Kidney capillary endothelial cell (primary cell): ENCODE data around the gene GOSR1.
"Not testable (repeated sequence)": the region's sequence is repeated elsewhere in the genome, so short reads cannot be mapped to it uniquely, and the experiment has no call there.

Source experiments
- DNase-seq: peaks from one replicate; pipeline ENCODE4 v3.0.0-alpha.2; 2018; ENCODE audit warnings: low spot score

Gene GOSR1

DNA sequence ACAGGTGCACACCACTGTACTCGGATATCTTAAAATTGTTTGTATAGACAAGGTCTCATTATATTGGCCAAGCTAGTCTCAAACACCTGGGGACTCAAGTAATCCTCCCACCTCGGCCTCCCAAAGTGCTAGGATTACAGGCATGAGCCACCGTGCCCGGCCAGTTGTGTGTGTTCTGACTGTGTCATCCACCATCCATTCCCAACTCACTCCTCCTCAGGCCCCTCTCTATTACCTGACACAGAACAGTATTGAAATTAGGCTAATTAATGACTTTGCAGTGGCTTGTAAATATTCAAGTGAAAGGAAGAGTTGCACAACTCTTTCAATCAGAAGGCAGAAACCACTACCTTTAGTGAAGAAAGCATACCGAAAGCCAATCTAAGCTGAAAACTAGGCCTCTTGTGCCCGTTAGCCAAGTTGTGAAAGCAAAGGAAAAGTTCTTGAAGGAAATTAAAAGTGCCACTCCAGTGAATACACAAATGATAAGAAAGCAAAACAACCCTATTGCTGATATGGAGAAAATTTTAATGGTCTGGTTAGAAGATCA, 28.7 kb downstream of the GOSR1 start:
- no peak for DNase-seq

DNA sequence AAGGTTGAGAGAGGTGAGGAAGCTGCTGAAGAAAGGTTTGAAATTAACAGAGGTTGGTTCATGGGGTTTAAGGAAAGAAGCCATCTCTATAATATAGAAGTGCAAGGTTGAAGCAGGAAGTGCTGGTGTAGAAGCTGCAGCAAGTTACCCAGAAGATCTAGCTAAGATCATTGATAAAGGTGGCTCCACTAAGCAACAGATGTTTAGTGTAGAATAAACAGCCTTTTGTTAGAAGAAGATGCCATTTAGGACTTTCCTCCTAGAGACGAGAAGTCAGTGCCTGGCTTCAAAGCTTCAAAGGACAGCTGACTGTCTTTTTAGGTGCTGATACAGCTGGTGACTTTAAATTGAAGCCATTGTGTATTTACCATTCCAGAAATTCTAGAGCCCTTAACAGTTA, 29.3 kb downstream of the GOSR1 start:
- no peak for DNase-seq

DNA sequence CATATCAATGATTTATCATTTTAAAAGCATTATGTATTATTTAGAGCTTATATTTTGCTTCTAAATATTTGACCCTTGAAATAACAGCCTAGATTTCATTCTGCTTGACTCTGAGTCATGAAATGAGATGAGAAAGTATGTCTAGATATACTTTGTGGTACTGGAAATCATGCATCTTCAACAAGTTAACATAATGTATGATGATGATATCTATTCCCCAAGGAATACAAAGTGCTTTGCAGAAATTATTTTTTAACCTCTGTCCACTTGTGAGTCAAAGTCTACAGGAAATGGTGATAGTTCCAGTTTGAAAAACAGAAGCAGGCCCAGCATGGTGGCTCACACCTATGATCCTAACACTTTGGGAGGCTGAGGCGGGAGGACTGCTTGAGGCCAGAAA, 36.1 kb downstream of the GOSR1 start:
- peak; percentile 6 for DNase-seq

DNA sequence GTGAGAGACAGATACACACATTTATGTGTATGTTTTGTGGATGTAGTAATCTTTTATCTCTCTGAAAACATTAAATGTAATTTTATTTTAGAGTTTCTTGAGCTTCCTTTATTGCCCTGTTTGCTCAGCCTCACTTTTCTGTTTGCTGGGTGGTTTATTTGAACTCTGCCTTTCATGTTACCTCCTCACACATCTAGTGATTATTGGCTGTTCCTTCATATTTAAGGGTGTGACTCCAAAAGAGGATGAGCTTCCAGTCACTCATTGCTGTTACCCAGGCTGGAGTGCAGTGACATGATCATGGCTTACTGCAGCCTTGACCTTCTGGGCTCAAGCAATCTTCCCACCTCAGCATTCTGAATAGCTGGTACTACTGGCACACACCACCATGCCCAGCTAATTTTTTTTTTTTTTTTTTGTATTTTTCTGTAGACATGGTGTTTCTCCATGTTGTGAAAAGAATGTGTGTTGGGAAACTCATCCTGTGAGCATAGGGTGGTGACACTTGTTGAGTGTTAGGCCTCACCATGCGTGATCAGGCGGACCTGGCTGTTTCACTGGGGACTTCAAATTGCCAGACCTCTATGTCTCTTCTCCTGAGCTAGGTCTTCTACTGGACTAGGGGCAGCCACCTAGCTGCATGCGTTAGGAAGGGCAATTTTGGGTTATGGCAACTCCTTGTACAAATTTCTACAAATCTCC, 37.8 kb downstream of the GOSR1 start:
- no peak for DNase-seq

DNA sequence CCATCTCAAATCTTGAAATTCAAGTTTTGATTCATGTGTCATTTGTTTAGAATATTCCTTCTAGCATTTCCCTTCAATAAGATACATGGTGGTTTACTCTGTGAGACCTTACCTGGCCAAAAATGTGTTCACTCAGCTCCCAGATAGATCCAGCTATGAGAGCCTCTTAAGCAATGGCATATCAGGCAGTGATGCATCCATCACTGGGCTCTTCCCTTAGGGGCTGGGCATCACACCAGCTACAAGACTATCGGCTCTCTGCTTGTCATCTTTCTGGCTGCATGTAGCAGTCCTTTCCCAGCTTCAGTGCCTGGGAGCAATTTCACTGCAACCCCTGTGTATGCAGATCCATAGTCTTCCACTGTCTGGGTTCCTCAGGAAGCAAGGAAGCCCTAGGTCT, 40.6 kb downstream of the GOSR1 start:
- no peak for DNase-seq

DNA sequence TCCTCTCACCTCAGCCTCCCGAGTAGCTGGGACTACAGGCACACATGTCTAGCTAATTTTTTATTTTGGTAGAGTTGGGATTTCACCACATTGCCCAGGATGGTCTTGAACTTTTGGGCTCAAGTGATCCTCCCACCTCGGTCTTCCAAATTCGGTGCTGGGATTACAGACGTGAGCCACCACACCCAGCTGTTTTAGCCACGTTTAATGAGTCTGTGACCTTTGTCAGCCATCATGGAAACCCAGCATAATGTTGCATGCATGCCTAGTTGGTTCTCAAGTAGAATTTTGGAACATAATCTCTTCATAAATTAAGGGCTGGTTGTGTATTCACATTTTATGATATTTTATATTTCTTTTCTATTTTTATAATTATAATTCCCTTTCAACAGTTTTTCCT, 42.0 kb downstream of the GOSR1 start:
- DNase-seq, result no peak

DNA sequence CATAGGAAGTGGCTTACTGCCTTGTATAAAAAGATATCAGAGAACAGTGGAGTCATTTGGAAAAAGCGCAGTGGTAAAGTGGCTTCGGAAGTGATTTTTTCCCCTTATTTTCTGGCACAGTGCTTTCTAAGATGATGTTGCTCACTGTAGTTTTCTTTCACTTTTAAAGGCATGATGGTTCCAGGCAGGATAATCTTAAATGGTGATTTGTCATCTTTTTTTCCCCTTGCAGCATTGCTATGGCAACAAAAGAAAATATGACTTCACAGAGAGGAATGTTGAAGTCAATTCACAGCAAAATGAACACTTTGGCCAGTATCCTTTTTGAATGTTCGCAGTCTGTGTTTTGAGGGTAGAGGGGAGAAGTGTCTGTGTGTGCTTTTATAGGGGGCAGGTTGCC, 42.5 kb downstream of the GOSR1 start:
- peak; percentile 55 for DNase-seq

DNA sequence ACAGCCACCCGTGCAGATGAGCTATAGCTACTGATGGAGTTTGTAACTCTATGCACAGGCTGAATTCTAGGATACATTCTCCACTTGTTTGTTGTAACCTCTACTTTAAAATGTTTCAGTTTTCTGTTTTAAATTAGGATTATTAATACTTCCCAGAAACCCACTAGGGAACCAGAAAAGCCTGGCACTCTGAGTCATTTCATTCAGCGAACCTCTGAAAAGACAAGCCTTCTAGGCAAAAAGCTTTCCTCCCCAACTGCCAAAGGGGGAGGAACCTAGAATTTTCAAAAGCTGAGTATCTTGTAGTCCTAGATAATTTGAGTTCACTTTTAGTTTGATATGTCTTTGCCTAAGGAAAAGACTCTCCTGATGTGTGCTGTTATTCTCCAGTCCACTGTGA, 43.2 kb downstream of the GOSR1 start:
- DNase-seq, result no peak

DNA sequence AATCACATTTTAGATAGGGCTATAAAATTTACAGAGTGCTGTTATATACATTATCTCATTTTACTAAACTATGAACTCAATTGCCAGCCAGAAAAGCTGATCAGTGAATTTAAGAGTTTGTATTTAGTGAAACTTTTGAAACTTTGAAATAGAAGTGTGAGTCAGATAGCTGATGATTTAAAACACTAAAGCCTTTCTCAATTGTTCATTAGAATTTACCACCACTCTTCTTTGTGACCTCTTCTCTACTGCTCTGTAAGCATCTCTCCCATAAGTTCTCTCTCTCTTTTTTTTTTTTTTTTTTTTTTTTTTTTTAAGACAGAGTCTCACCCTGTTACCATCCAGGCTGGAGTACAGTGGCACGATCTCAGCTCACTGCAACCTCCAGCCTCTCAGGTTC, 43.7 kb downstream of the GOSR1 start:
- no peak for DNase-seq

DNA sequence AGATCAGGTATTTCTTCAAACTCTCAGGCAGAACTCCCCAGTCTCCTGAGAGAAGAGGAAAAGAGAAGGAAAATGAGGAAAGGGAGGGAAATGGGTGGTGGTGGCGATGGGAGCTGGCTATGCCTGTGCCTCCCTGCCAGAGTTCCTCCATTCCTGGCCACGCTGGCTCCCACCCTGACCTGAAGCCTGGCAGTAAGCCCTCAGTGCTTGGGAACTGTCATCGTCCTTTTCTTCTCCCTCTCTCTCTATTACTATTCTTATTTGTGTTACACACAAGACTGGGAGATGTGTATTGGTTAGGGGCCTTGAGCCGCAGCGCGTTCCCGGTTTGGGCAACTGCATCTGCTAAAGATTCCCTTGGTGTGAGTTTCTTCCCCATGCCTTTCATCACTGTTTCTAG, 44.6 kb downstream of the GOSR1 start:
- DNase-seq, result no peak

DNA sequence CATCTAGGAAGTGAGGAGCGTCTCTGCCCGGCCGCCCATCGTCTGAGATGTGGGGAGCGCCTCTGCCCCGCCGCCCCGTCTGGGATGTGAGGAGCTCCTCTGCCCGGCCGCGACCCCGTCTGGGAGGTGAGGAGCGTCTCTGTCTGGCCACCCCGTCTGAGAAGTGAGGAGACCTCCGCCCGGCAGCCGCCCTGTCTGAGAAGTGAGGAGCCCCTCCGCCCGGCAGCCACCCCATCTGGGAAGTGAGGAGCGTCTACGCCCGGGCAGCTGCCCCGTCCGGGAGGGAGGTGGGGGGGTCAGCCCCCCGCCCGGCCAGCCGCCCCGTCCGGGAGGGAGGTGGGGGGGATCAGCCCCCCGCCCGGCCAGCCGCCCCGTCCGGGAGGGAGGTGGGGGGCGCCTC, 46.0 kb downstream of the GOSR1 start:
- DNase-seq, result not testable (repeated sequence)

DNA sequence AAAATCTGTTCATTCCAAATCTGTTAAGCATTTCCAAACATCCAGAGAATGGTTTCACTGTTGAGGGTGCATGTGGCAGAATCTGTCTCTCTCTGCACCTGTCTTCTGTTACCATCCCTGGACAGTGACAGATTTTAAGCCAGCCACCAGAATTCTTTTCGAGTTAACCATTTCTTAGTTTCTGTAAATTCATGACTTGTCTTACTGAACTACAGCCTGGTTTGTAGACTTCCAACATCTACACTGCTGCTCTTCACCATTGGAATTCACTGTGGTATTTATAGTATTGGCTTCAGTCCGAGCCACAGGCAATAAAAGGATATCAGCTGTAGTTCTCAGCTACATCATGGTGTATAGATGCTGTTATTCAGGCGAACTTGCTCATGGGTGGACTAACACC, 47.6 kb downstream of the GOSR1 start:
- DNase-seq, result no peak

DNA sequence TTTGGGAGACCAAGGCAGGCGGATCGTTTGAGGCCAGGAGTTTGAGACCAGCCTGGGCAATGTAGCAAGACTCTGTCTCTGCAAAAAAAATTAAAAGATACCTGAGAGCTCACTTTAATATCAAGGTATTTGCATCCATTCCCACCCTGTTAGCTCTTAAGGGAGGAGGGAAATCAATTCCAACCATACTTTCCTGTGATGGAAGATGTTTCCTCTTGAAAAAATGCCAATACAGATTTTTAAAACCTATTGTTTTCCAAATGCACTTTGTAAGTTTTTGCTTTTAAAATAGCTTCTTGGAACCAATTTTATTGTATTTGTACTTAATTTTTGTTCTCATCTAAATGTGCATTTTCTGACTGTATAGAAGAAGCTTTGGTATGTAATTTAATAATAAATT, 49.2 kb downstream of the GOSR1 start:
- DNase-seq, result no peak

DNA sequence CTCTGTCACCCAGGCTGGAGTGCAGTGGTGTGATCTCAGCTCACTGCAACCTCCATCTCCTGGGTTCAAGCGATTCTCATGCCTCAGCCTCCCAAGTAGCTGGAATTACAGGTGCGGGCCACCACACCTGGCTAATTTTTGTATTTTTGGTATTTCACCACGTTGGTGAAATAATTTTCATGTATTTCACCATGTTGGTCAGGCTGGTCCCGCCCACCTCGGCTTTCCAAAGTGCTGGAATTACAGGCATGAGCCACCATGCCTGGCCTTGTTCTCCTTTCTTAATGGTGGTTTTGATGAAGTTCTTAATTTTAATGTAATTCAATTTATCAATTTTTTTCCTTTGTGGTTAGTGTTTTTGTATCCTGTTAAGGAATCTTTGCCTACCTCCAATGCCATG, 51.5 kb downstream of the GOSR1 start:
- DNase-seq, result not testable (repeated sequence)

DNA sequence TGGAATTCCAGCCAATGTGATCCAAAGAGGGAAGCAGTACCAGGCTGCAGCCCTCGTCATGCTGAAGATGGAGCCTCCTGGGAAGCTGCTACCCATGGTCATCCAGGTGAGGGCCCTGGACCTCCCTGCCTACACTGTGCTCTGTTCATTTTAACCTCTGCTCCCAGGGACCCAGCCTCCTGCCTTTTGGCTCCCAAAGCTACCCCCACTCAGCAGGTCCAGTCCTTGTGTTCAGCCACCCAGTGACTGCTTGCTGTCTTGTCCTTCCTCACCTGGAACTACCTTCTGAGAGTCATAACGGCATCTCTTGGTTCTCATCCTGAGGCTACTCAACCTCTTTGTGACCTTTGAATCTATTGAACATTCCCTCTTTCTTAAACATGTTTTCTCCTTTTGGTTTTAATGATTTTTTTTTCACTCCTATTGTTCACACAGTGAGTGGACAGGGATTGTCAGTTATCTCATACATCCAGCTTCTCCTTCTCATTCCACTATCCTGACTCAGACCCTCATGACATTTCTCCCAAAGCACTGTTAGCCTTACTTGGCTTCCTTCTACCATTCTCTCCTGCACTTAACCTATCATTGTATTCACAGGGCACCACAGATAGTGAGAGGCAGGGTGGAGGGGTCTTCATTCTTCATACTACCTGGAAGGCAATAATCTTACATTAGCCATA, 53.3 kb downstream of the GOSR1 start:
- DNase-seq, result no peak

DNA sequence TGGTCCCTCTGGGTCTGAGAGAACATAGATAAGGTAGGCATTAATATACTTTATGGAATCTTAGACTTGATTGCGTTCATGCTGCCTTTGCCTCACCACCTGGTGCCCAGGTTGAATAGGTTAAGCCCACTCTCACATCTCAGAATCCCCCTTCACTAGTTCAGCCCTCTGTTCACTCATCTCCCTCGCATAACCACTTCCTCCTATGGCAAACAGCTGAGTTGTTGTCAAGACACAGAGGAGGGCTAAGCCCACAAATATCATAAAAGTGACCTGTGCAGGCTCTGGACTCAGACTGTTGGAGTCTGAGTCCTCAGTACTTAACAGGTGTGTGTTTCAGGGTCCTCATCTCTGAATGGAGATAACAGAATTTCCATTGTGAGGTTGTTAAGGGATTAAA, 55.7 kb downstream of the GOSR1 start:
- no peak for DNase-seq

DNA sequence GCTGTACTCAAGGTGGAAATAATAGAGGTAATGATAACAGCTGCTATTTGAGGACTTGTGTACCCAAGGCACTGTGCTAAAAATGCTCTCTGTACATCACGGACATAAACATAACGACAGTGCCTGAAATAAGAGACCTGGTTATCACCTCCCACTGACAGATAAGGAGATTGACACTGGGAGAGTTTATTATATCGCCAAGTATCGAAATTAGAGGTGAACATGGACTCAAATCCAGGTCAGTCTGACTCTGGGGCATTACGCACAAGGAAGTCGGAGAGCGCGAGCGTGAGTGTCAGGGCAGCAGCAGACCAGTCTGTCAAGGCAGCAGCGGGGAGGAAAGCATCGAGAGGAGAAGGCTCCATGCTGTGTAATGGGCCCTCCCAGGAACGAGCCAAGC, 57.1 kb downstream of the GOSR1 start:
- DNase-seq, result no peak

DNA sequence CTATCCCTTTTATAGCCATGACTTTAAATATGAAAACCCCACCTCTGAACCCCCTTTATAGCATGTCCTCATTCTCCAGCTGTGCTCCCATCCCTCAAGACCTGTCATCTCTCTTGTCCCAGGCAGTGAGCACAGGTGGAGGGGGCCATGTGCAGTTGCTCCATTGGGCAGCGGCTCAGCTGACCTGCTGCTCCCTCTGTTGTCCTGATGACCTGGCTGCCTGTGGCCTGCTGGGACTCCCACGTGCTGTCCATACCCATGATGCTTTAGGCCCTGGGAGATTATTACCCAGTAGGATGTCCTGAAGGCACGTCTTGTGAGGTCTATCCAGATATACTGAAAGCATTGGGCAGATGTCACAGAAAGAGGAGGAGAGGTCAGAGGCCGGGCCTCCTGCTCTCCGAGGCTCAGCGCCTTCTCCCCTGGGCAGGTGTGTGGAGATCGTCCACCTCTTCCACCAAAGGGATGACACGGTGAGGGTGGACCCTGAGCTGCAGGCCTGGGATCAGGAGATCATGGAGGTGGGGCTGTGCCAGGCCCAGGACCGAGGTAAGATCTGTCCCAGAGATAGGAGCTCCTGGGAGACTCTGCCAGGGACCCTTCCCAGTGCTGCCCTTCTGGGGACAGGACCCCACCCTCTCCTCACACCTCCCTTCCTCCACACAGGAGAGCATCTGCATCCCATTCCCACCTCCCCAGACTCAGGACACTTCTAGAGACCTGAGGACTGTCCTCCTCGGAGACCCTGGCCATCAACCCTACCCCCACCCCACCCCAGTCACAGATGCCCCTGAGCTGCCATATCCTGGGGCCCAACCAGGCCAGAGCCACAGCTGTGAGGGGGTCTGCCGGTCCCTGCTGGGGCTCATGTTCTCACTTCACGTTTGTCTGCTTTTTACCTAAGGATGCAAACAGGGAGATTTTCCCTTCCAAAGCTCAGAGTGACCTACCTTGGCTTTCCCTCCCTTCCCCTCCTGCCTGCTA, 58.0 kb downstream of the GOSR1 start:
- no peak for DNase-seq

DNA sequence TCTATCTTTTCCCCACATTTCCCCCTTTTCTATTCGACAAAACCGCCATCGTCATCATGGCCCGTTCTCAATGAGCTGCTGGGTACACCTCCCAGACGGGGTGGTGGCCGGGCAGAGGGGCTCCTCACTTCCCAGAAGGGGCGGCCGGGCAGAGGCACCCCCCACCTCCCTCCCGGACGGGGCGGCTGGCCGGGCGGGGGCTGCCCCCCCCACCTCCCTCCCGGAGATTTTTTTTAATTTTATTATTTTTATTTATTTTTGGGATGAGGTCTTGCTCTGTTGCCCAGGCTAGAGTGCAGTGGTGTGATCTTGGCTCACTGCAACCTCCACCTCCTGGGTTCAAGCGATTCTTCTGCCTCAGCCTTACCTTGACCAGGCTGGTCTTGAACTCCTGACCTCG, 59.6 kb downstream of the GOSR1 start:
- DNase-seq, result not testable (repeated sequence)

DNA sequence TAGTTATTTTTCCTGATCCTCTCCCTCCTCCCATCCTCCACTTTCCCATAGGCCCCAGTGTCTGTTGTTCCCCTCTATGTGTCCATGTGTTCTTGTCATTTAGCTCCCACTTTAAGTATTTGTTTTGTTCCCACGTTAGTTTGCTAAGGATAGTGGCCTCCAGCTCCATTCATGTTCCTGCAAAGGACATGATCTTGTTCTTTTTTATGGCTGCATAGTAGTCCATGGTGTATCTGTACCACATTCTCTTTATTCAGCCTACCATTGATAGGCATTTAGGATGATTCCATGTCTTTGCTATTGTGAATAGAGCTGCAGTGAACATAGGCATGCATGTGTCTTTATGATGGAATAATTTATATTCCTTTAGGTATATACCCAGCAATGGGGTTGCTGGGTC, 60.5 kb downstream of the GOSR1 start:
- DNase-seq, result not testable (repeated sequence)

DNA sequence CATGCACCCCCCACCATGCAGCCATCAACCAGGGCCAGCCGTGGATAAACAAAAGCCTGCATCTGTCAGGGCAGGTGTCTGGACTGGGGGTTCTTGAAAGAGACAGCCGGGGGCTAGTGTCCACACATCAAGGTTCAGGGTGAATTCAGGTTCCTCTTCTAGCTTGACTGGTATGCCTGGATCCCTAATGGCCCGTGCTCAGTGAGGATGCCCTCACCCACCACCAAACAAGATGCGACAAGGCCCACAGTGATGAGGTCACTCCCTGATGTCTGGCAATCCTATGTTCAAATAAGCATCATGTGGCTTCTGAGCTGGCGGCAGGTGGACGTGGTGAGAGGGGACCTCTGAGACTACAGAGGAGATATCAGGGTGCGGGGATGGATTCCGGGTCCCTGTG, 64.6 kb downstream of the GOSR1 start:
- no peak for DNase-seq

DNA sequence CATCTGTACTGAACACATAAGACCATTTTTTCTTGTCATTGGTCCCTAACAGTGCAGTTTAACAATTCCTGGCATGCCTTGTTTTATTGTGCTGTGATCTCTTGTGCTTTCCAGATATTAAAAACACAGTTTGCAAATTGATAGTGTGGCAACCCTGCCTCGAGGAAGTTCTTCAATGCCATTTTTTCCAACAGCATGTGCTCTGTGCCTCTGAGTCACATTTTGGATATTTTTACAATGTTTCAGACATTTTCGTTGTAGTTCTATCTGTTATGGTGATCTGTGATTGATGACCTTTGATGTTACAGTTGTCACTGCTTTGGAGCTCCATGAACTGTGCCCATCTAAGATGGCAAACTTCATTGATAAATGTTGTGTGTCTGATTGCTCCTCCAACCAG, 66.2 kb downstream of the GOSR1 start:
- DNase-seq, result no peak

DNA sequence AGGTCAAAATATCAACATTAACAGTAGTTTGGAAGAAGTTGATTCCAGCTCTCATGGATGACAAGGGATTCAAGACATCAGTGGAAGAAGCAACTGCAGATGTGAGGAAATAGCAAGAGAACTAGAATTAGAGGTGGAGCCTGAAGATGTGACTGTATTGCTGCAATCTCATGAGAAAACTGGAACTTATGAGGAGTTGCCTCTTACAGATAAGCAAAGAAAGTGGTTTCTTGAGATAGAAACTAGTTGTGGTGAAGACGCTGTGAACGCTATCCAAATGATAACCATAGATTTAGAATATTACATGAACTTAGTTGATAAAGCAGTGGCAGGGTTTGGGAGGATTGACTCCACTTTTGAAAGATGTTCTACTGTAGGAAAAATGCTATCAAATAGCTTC, 67.8 kb downstream of the GOSR1 start:
- DNase-seq, result no peak
